SKM-1 (cell line): Measurements from ENCODE around the gene TIMP1.

Experiments
- DNase-seq: peaks from one replicate; lab custom pipeline; 2025; ENCODE audit not compliant: unreplicated experiment; lab: John Stamatoyannopoulos, UW

The TIMP1 gene

DNA sequence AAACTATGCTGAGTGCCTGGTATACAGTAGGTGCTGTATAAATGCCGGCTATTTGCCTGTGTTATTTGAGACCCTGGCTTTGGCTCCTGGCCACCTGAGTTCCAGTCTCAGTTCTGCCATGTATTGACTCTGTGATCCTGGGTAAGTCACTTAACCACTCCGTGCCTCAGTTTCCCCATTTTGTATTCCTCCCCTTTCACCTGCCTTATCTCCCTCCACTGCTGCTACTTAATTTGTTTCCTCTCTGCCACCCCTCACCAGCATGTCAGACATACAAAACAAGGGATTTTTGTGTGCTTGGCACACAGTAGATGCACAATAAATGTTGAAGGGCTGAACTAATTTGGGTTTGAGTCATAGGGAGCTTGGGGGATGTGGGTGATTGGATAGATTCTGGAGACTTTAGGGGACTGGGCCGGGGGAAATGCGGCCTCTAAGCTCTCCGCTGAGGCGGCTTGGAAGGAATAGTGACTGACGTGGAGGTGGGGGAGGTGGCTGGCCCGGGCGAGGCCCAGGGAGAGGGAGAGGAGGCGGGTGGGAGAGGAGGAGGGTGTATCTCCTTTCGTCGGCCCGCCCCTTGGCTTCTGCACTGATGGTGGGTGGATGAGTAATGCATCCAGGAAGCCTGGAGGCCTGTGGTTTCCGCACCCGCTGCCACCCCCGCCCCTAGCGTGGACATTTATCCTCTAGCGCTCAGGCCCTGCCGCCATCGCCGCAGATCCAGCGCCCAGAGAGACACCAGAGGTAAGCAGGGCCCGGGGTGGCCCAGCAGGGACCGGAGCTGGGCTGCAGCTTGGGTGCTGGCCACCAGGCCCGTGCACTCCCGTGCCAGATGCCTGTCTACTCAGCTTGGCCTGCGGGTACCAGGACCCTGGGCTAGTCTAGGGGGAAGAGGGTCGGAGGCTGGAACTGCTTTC lies at the start of gene TIMP1:
Gene TIMP1 (plus strand): TSS at position 706 of the 917 bp plus-strand sequence. CDS start 980 bp downstream, outside the sequence.
- peak; percentile 46 for DNase-seq

- DNase-seq: no peak
Measured at GRCh38 chrX:47539860-47540259, 42.4 kb upstream of the TIMP1 start.

GRCh38 chrX:47540754-47541538 lies 41.3 kb upstream of the TIMP1 start:
- DNase-seq: peak; percentile 40

- no peak for DNase-seq
Measured at GRCh38 chrX:47543496-47543895, 38.7 kb upstream of the TIMP1 start.

- DNase-seq: no peak
Measured at GRCh38 chrX:47556045-47556623, 26.1 kb upstream of the TIMP1 start.

GRCh38 chrX:47558436-47558835 lies 23.8 kb upstream of the TIMP1 start:
- DNase-seq: no peak

DNA sequence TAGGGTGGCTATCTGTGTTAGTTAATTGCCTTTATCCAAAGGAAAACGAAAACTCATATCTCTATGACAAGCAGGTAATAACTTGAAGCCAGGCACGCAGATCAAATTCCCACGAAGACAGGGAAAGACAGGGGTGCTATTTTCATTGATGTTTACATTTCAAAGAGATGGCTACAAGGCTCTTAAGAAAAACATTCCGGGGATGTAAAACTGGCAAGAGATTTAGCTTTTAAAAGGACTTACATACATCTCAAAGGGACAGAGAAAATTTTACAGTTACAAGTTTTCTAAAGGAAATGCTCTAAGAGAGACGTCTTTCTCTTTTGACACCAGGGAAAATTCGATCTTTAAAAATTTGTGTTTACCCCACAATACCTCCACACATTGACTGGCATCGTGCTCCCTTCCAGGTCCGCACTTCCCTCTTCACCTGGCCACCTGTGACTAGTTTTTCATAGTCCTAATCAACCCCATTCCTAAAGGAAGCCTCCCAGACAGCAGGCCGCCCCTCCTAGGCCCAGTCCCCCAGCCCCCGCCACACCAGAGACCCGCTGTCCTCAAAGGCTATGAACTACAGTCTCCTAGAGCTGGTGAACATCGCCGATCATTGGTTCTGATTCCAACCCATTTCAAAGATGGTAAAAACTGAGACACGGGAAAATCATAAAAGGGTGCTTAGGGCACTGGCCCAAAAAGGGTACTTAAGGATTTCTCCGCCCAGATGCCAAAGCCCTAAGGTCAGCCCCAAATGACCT lies 21.9 kb upstream of the TIMP1 start:
- DNase-seq: no peak

GRCh38 chrX:47560934-47561658 lies 21.1 kb upstream of the TIMP1 start, which contains the start of gene ARAF:
ARAF (plus strand) TSS chrX:47561205; CDS start chrX:47562968, 1,763 bp downstream.
- peak; percentile 69 for DNase-seq

DNA sequence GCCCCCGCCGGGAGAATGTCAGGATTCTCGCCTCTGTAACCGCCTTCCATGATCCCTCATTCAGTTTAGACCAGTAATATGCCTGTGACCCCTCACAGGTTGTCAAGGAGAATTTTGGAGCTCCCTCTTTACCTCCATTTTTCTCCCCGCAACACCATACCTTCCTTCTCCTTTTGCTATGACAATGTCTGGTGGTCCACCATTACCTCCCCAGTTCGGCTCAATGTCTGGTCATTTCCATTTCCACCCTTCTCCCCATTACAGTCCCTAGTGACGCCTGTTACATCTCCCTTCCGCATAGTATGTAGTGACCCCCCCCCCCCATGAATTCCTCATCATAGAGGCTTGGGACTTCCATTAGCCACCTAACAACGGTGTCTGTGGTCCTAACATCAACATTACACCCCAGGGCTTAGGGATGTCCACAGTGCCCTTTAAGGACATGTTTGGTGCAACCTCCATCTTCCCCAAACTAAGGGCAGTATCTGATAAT lies 20.5 kb upstream of the TIMP1 start:
- DNase-seq: no peak

DNA sequence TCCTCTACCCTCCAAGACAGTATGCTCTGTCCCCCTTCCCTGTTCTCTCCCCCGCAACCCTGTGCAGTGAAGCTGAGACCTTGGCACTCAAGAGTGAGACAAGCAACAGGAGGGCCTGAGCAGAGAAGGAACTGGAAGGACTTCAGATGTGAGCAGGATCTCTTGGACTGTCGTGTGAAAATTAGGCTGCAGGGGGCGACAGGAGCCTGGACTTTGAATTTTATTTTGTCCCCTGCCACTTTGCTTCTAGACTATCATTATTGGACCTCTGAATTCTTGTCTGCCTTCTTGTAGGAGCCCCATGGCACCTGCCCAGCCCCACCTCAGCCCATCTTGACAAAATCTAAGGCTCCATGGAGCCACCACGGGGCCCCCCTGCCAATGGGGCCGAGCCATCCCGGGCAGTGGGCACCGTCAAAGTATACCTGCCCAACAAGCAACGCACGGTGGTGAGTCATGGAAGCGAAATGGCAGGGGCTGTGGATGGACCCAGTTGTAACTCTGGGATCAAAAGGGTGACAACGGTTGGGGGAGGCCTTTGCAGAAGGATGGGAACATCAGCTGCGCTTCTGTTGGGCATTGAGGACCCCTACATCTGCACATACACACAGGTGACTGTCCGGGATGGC lies 19.5 kb upstream of the TIMP1 start:
- peak; percentile 22 for DNase-seq

GRCh38 chrX:47563801-47564315 lies 18.4 kb upstream of the TIMP1 start:
- DNase-seq: no peak

- DNase-seq: no peak
Measured at GRCh38 chrX:47564438-47565085, 17.7 kb upstream of the TIMP1 start.

GRCh38 chrX:47566841-47567240 lies 15.4 kb upstream of the TIMP1 start:
- DNase-seq: no peak

DNA sequence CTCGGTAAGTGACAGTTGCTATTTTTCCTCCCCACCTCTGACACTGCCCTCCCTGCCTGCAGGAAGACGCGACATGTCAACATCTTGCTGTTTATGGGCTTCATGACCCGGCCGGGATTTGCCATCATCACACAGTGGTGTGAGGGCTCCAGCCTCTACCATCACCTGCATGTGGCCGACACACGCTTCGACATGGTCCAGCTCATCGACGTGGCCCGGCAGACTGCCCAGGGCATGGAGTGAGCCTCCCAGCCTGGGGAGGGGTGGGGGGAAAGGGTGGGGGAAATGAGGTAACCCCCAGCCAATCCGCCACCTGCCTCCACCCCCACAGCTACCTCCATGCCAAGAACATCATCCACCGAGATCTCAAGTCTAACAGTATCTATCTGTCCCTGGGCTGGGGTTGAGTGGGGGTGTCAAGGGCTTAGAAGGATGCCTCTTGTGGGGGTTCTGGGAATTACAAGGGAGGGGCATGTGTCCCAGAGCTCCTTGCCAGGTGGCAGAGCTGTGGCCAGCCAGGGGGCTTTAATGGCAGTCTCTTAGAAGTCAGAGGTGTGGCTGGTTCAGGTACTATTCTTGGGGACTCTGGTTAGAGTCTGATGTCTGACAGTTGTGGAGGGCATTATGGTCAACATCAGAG lies 13.5 kb upstream of the TIMP1 start:
- no peak for DNase-seq

GRCh38 chrX:47570794-47571193 lies 11.4 kb upstream of the TIMP1 start:
- DNase-seq: no peak

DNA sequence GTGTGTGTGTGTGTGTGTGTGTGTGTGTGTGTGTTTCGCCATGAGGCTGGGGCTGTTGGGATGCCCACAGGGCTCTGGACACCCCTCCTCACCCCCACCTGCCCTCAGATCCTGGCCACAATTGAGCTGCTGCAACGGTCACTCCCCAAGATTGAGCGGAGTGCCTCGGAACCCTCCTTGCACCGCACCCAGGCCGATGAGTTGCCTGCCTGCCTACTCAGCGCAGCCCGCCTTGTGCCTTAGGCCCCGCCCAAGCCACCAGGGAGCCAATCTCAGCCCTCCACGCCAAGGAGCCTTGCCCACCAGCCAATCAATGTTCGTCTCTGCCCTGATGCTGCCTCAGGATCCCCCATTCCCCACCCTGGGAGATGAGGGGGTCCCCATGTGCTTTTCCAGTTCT lies 11.0 kb upstream of the TIMP1 start:
- no peak for DNase-seq

- DNase-seq: no peak
Measured at GRCh38 chrX:47571896-47572295, 10.3 kb upstream of the TIMP1 start.

DNA sequence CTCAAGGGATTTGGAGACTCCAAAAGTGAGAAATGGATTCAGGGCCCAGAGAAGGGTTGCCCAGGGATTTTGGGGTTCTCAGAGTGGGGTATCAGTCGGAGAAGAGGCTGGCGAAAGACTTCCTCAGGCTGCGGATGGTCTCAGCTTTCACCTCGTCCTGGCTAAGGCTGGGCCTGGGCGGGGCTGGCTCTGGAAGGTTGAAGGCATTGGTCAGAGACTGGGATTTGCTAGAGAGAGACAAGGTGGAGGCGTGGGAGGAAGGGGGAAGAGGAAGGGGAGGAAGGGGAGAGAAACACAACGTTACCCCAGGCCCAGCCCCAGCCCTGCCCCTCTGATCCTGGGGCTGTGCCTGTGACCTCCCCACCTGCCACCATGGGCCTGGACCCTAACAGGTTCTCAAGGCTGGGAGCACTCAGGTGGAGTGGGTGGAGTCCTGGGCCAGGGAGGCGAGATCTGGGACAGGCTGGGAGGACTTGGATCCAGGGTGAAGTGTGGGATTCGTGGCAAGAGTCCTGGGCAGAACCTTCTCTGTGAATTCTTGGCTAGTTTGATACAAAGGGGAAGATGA lies 9.4 kb upstream of the TIMP1 start:
- no peak for DNase-seq
